H9 (cell line): Measurements from ENCODE around the gene TTC28. TPM values are rescaled to one million over a fixed set of nuclear protein-coding genes. Genes with fewer than 3 reads are reported as not detected.
"Not testable (repeated sequence)": the region's sequence is repeated elsewhere in the genome, so short reads cannot be mapped to it uniquely, and the experiment has no call there.

ENCODE experiments used
- DNase-seq: peaks from one replicate; pipeline ENCODE4 v3.0.0-alpha.2; 2017
- H2AFZ ChIP-seq: one replicate; pipeline ENCODE4 v1.6.1; 2013; ENCODE audit warnings: mild to moderate bottlenecking, low read length, control low read depth, moderate library complexity
- H2AK5ac ChIP-seq: 2 replicates; pipeline ENCODE4 v1.6.1; 2013; ENCODE audit warnings: low read length, control low read depth, mixed read lengths; ENCODE audit not compliant: insufficient read length
- H2BK120ac ChIP-seq: one replicate; pipeline ENCODE4 v1.6.1; 2013; ENCODE audit warnings: low read depth, mild to moderate bottlenecking, low read length, control low read depth, inconsistent platforms; ENCODE audit not compliant: poor library complexity, severe bottlenecking
- H2BK12ac ChIP-seq: 2 replicates; pipeline ENCODE4 v1.6.1; 2013; ENCODE audit warnings: low read length, control low read depth, mixed read lengths, low read depth; ENCODE audit not compliant: insufficient read length
- H2BK15ac ChIP-seq: 2 replicates; pipeline ENCODE4 v1.6.1; 2013; ENCODE audit warnings: low read depth, low read length, control low read depth
- H2BK20ac ChIP-seq: one replicate; pipeline ENCODE4 v1.6.1; 2013; ENCODE audit warnings: low read depth, mild to moderate bottlenecking, low read length, control low read depth, inconsistent platforms; ENCODE audit not compliant: poor library complexity, severe bottlenecking
- H2BK5ac ChIP-seq: 2 replicates; pipeline ENCODE4 v1.6.1; 2013; ENCODE audit warnings: low read length, control low read depth, mixed read lengths; ENCODE audit not compliant: insufficient read length
- H3K14ac ChIP-seq: 2 replicates; pipeline ENCODE4 v1.6.1; 2013; ENCODE audit warnings: low read length, control low read depth; ENCODE audit not compliant: insufficient read depth
- H3K18ac ChIP-seq: 2 replicates; pipeline ENCODE4 v1.6.1; 2013; ENCODE audit warnings: low read depth, mild to moderate bottlenecking, mixed read lengths, low read length, control low read depth; ENCODE audit not compliant: insufficient read length
- H3K23ac ChIP-seq: 2 replicates; pipeline ENCODE4 v1.6.1; 2013; ENCODE audit warnings: low read length, control low read depth, mixed read lengths, low read depth; ENCODE audit not compliant: insufficient read length
- H3K23me2 ChIP-seq: 2 replicates; pipeline ENCODE4 v1.6.1; 2013; ENCODE audit warnings: low read depth, mild to moderate bottlenecking, mixed read lengths, low read length, control low read depth; ENCODE audit not compliant: insufficient read length, poor library complexity, severe bottlenecking
- H3K27ac ChIP-seq: 2 replicates; pipeline ENCODE4 v1.5.1; 2013; ENCODE audit warnings: low read length, control low read depth, mixed read lengths, low read depth; ENCODE audit not compliant: insufficient read length
- H3K27me3 ChIP-seq: 2 replicates; pipeline ENCODE4 v1.6.1; 2013; ENCODE audit warnings: low read length, control low read depth, inconsistent platforms; ENCODE audit not compliant: insufficient read depth
- H3K4ac ChIP-seq: 2 replicates; pipeline ENCODE4 v1.6.1; 2013; ENCODE audit warnings: low read depth, mild to moderate bottlenecking, control low read depth, inconsistent platforms, low read length, moderate library complexity
- H3K4me1 ChIP-seq: 2 replicates; pipeline ENCODE4 v1.6.1; 2013; ENCODE audit warnings: low read length, control low read depth, inconsistent platforms; ENCODE audit not compliant: insufficient read depth
- H3K4me2 ChIP-seq: 2 replicates; pipeline ENCODE4 v1.6.1; 2013; ENCODE audit warnings: low read length, control low read depth, mixed read lengths; ENCODE audit not compliant: insufficient read length, insufficient read depth
- H3K56ac ChIP-seq: 2 replicates; pipeline ENCODE4 v1.6.1; 2013; ENCODE audit warnings: low read depth, mild to moderate bottlenecking, mixed read lengths, low read length, control low read depth; ENCODE audit not compliant: insufficient read length
- H3K79me1 ChIP-seq: 2 replicates; pipeline ENCODE4 v1.6.1; 2013; ENCODE audit warnings: low read depth, mild to moderate bottlenecking, moderate library complexity, low read length, control low read depth, inconsistent platforms; ENCODE audit not compliant: insufficient read depth, poor library complexity, severe bottlenecking
- H3K79me2 ChIP-seq: 2 replicates; pipeline ENCODE4 v1.6.1; 2013; ENCODE audit warnings: low read length, control low read depth, inconsistent platforms; ENCODE audit not compliant: insufficient read depth
- H3K9ac ChIP-seq: 2 replicates; pipeline ENCODE4 v1.6.1; 2013; ENCODE audit warnings: low read length, control low read depth, mixed read lengths; ENCODE audit not compliant: insufficient read length; ENCODE audit errors: extremely low read depth
- H3K9me3 ChIP-seq: one replicate; pipeline ENCODE4 v1.6.1; 2013; ENCODE audit warnings: low read depth, low read length, inconsistent platforms; ENCODE audit not compliant: control insufficient read depth
- H3T11ph ChIP-seq: one replicate; pipeline ENCODE4 v1.6.1; 2013; ENCODE audit warnings: mild to moderate bottlenecking, low read length, control low read depth, inconsistent platforms
- H4K20me1 ChIP-seq: one replicate; pipeline ENCODE4 v1.6.1; 2013; ENCODE audit not compliant: control insufficient read depth, insufficient read length, insufficient read depth
- H4K5ac ChIP-seq: 2 replicates; pipeline ENCODE4 v1.6.1; 2013; ENCODE audit warnings: low read depth, mild to moderate bottlenecking, mixed read lengths, low read length, control low read depth; ENCODE audit not compliant: insufficient read length
- H4K8ac ChIP-seq: replicated peaks from 2 replicates; pipeline ENCODE4 v1.6.1; 2013; ENCODE audit warnings: low read length, control low read depth, mixed read lengths, low read depth; ENCODE audit not compliant: insufficient read length
- H4K91ac ChIP-seq: 2 replicates; pipeline ENCODE4 v1.6.1; 2013; ENCODE audit warnings: low read depth, mild to moderate bottlenecking, moderate library complexity, mixed read lengths, low read length, control low read depth; ENCODE audit not compliant: insufficient read length
- H3K27ac Mint-ChIP-seq, 3 experiments: 2 replicates in 2 of 3; 3 replicates in 1 of 3; pipeline ENCODE4 v1.8.0; 2020 to 2021; ENCODE audit warnings: mixed read lengths in 3 of 3, mild to moderate bottlenecking in 1 of 3, moderate library complexity in 1 of 3
- H3K27me3 Mint-ChIP-seq: 2 replicates; pipeline ENCODE4 v1.8.0; 2021; ENCODE audit warnings: low read depth, mild to moderate bottlenecking, moderate library complexity, mixed read lengths
- H3K36me3 Mint-ChIP-seq, 3 experiments: 2 replicates in 2 of 3; 3 replicates in 1 of 3; pipeline ENCODE4 v1.8.0; 2020 to 2021; ENCODE audit warnings: low read depth in 3 of 3, mixed read lengths in 3 of 3; ENCODE audit not compliant: insufficient read depth in 1 of 3
- H3K4me1 Mint-ChIP-seq, 2 experiments: 2 replicates each; pipeline ENCODE4 v1.8.0; 2020; ENCODE audit warnings: mixed read lengths in 2 of 2
- H3K4me3 Mint-ChIP-seq, 2 experiments: 2 replicates in 1 of 2; 3 replicates in 1 of 2; pipeline ENCODE4 v1.8.0; 2020 to 2021; ENCODE audit warnings: mild to moderate bottlenecking in 2 of 2, mixed read lengths in 2 of 2, moderate library complexity in 1 of 2
- H3K9me3 Mint-ChIP-seq, 2 experiments: 2 replicates in 1 of 2; 3 replicates in 1 of 2; pipeline ENCODE4 v1.8.0; 2020; ENCODE audit warnings: mild to moderate bottlenecking in 2 of 2, mixed read lengths in 2 of 2, moderate library complexity in 1 of 2
- CTCF ChIP-seq: fragments of 200-600 bp; sonication (generic); conservative IDR thresholded peaks from 3 replicates; pipeline ENCODE4 v1.8.0; 2021; ENCODE audit warnings: antibody characterized with exemption, mild to moderate bottlenecking
- WGBS: extraction: QIAGEN DNeasy Blood & Tissue Kit; methylation state at CpG from one replicate; pipeline ENCODE4 v1.1.7; 2013; ENCODE audit warnings: missing lambda C conversion rate, low lambda C conversion rate, mixed read lengths; ENCODE audit not compliant: insufficient read length; ENCODE audit errors: extremely low coverage; 5-methylcytosine and 5-hydroxymethylcytosine counted together
- total RNA-seq: library from RNA; stranded (reverse); gene quantifications from 2 replicates; pipeline ENCODE4 v1.2.1, GENCODE V29; 2021

Gene TTC28
- total RNA-seq, 1 experiment from 2014 or later, result 13.6 TPM

- no peaks in the 10 kb centered on the region for H3K9me3 ChIP-seq
- no peak overlapping the region for H4K8ac ChIP-seq
- Mint-ChIP-seq H3K9me3 (peaks cover 10 to 13% of the 10 kb centered on the region in 2 experiments; a peak in 4 of 5 replicates), H3K4me1 (peaks cover 7 to 8% of the 10 kb centered on the region in 2 experiments), H3K36me3 (peaks cover 8 to 12% (median 9%) of the 10 kb centered on the region in 3 experiments; a peak in 6 of 7 replicates), H3K27ac (no peak overlapping the region), H3K27me3 (peaks cover 2% of the 10 kb centered on the region), H3K4me3 (no peak overlapping the region)
- H3K4me2 ChIP-seq, result no peak overlapping the region
- H2AFZ ChIP-seq, result no peak overlapping the region
- H3K79me1 ChIP-seq, result no peaks in the 10 kb centered on the region
- no CpG with 5 or more reads among the region's 2 CpGs for WGBS
- H2BK12ac ChIP-seq, result no peak overlapping the region
- DNase-seq, result no peak
- H3K18ac ChIP-seq, result no peak overlapping the region
- no peak overlapping the region for H4K91ac ChIP-seq
- no peak overlapping the region for H3K14ac ChIP-seq
- H3K27me3 ChIP-seq, result no peaks in the 10 kb centered on the region
- H3K4me1 ChIP-seq, result no peaks in the 10 kb centered on the region
- H3K4ac ChIP-seq, result no peak overlapping the region
- H3K27ac ChIP-seq, result no peak overlapping the region
- H2BK15ac ChIP-seq, result no peak overlapping the region
- no peak overlapping the region for H2BK120ac ChIP-seq
- H4K5ac ChIP-seq, result no peak overlapping the region
- H2AK5ac ChIP-seq, result no peak overlapping the region
- no peaks in the 10 kb centered on the region for H3K79me2 ChIP-seq
- no peak overlapping the region for H2BK5ac ChIP-seq
- H3K56ac ChIP-seq, result no peak overlapping the region
- no peak overlapping the region for H3K9ac ChIP-seq
- TF ChIP-seq CTCF, result no peak
- no peaks in the 10 kb centered on the region for H3K23me2 ChIP-seq
- no peak overlapping the region for H3T11ph ChIP-seq
- H2BK20ac ChIP-seq, result no peak overlapping the region
- H4K20me1 ChIP-seq, result no peaks in the 10 kb centered on the region
- no peak overlapping the region for H3K23ac ChIP-seq
These were observed 508.5 kb downstream of the TTC28 start for GRCh38 chr22:28171115-28171514.

GRCh38 chr22:28169314-28169713, 510.3 kb downstream of the TTC28 start:
- not testable (repeated sequence) for H3K4me1 ChIP-seq, DNase-seq, H3K27ac ChIP-seq, H3K4ac ChIP-seq, H2BK15ac ChIP-seq, H4K8ac ChIP-seq, H2BK120ac ChIP-seq, H3K9ac ChIP-seq, H4K20me1 ChIP-seq, H3K4me3 Mint-ChIP-seq, H3T11ph ChIP-seq, H3K27me3 ChIP-seq, H2BK5ac ChIP-seq, H3K56ac ChIP-seq, H2AFZ ChIP-seq, H3K4me2 ChIP-seq, H3K23me2 ChIP-seq, H3K27me3 Mint-ChIP-seq, H3K79me1 ChIP-seq, H3K4me1 Mint-ChIP-seq, H3K23ac ChIP-seq, H2AK5ac ChIP-seq, H3K14ac ChIP-seq, H4K91ac ChIP-seq, H3K79me2 ChIP-seq, H3K9me3 ChIP-seq, H3K18ac ChIP-seq, H4K5ac ChIP-seq, H3K27ac Mint-ChIP-seq, H2BK12ac ChIP-seq, H2BK20ac ChIP-seq
- H3K9me3 Mint-ChIP-seq, result peaks cover 21 to 23% of the 10 kb centered on the region in 2 experiments
- H3K36me3 Mint-ChIP-seq, result peaks cover 15 to 17% (median 16%) of the 10 kb centered on the region in 3 experiments
- no CpG with 5 or more reads among the region's 2 CpGs for WGBS
